ENCODE measurements around the gene SMAP1.

GRCh38 chr6:70686548-70687133 is 19.0 kb downstream of the SMAP1 start:
- TF ChIP-seq SIN3A (IDR thresholded peaks at IDR 0.05; ENCODE audit: low read depth) (no peak), SP1 (IDR thresholded peaks at IDR 0.05; ENCODE audit: low read depth) (no peak), ZNF274 (IDR thresholded peaks at IDR 0.05; ENCODE audit: low read depth, low read length) (no peak), POLR2A (IDR thresholded peaks at IDR 0.05; ENCODE audit: borderline replicate concordance, extremely low read depth, insufficient read depth, insufficient read length) (no peak)
- TF ChIP-seq, protein P1, sequence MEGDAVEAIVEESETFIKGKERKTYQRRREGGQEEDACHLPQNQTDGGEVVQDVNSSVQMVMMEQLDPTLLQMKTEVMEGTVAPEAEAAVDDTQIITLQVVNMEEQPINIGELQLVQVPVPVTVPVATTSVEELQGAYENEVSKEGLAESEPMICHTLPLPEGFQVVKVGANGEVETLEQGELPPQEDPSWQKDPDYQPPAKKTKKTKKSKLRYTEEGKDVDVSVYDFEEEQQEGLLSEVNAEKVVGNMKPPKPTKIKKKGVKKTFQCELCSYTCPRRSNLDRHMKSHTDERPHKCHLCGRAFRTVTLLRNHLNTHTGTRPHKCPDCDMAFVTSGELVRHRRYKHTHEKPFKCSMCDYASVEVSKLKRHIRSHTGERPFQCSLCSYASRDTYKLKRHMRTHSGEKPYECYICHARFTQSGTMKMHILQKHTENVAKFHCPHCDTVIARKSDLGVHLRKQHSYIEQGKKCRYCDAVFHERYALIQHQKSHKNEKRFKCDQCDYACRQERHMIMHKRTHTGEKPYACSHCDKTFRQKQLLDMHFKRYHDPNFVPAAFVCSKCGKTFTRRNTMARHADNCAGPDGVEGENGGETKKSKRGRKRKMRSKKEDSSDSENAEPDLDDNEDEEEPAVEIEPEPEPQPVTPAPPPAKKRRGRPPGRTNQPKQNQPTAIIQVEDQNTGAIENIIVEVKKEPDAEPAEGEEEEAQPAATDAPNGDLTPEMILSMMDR (IDR thresholded peaks at IDR 0.05 in 2 of 3, conservative IDR thresholded peaks at IDR 0.05 in 1 of 3; ENCODE audit: borderline replicate concordance in 1 of 3, insufficient read depth in 1 of 3, low read depth in 2 of 3, low read length in 2 of 3), result peak; percentile 45 to 78 (median 58); a peak in 4 of 6 replicates
- TF ChIP-seq, protein P2, sequence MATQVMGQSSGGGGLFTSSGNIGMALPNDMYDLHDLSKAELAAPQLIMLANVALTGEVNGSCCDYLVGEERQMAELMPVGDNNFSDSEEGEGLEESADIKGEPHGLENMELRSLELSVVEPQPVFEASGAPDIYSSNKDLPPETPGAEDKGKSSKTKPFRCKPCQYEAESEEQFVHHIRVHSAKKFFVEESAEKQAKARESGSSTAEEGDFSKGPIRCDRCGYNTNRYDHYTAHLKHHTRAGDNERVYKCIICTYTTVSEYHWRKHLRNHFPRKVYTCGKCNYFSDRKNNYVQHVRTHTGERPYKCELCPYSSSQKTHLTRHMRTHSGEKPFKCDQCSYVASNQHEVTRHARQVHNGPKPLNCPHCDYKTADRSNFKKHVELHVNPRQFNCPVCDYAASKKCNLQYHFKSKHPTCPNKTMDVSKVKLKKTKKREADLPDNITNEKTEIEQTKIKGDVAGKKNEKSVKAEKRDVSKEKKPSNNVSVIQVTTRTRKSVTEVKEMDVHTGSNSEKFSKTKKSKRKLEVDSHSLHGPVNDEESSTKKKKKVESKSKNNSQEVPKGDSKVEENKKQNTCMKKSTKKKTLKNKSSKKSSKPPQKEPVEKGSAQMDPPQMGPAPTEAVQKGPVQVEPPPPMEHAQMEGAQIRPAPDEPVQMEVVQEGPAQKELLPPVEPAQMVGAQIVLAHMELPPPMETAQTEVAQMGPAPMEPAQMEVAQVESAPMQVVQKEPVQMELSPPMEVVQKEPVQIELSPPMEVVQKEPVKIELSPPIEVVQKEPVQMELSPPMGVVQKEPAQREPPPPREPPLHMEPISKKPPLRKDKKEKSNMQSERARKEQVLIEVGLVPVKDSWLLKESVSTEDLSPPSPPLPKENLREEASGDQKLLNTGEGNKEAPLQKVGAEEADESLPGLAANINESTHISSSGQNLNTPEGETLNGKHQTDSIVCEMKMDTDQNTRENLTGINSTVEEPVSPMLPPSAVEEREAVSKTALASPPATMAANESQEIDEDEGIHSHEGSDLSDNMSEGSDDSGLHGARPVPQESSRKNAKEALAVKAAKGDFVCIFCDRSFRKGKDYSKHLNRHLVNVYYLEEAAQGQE (IDR thresholded peaks at IDR 0.05; ENCODE audit: low read depth), result no peak
